Activated naive CD8-positive, alpha-beta T cell treated with anti-CD3 and anti-CD28 coated beads for 36 hours (primary cell): Measurements from ENCODE around the gene TAF11L10. TPM values are rescaled to one million over a fixed set of nuclear protein-coding genes. Genes with fewer than 3 reads are reported as not detected.
"Not testable (repeated sequence)": the region's sequence is repeated elsewhere in the genome, so short reads cannot be mapped to it uniquely, and the experiment has no call there.

ENCODE experiments used
- DNase-seq: peaks from one replicate; pipeline ENCODE4 v3.0.0; 2021
- H3K27ac Mint-ChIP-seq: one replicate; pipeline ENCODE4 v1.8.0; 2022; ENCODE audit warnings: mild to moderate bottlenecking, moderate library complexity, mixed read lengths
- H3K27me3 Mint-ChIP-seq: one replicate; pipeline ENCODE4 v1.8.0; 2022; ENCODE audit warnings: mild to moderate bottlenecking, mixed read lengths
- H3K36me3 Mint-ChIP-seq: one replicate; pipeline ENCODE4 v1.8.0; 2021; ENCODE audit warnings: mild to moderate bottlenecking, mixed read lengths
- H3K4me1 Mint-ChIP-seq: one replicate; pipeline ENCODE4 v1.8.0; 2021; ENCODE audit warnings: mixed read lengths
- H3K4me3 Mint-ChIP-seq: one replicate; pipeline ENCODE4 v1.8.0; 2022; ENCODE audit warnings: mild to moderate bottlenecking, moderate library complexity, mixed read lengths
- H3K9me3 Mint-ChIP-seq: one replicate; pipeline ENCODE4 v1.8.0; 2022; ENCODE audit warnings: mixed read lengths
- total RNA-seq, 2 experiments: library from RNA; stranded (reverse); gene quantifications; one replicate each; pipeline ENCODE4 v1.2.3, GENCODE V29; 2021

Gene TAF11L10
- not detected for total RNA-seq

GRCh38 chr5:17597728-17598127, at the start of gene TAF11L10:
Gene TAF11L10, minus strand, starts transcription at chr5:17597828.
- not testable (repeated sequence) for H3K27ac Mint-ChIP-seq, H3K27me3 Mint-ChIP-seq, DNase-seq, H3K9me3 Mint-ChIP-seq, H3K36me3 Mint-ChIP-seq, H3K4me1 Mint-ChIP-seq, H3K4me3 Mint-ChIP-seq

- H3K36me3 Mint-ChIP-seq: no peaks in the 10 kb centered on the region
- H3K27me3 Mint-ChIP-seq: no peaks in the 10 kb centered on the region
- DNase-seq: no peak
These were observed 36.5 kb upstream of the TAF11L10 start, which contains the start of gene TAF11L14 for GRCh38 chr5:17634160-17634559. Gene TAF11L14, plus strand, starts transcription at chr5:17634460.

GRCh38 chr5:17631788-17632187, 34.2 kb upstream of the TAF11L10 start, which contains the start of gene TAF11L13:
Gene TAF11L13, plus strand, starts transcription at chr5:17632088.
- H3K4me3 Mint-ChIP-seq: not testable (repeated sequence)

More at GRCh38 chr5:17634160-17634559, 36.5 kb upstream of the TAF11L10 start, which contains the start of gene TAF11L14:
- peaks cover 3% of the 10 kb centered on the region for H3K9me3 Mint-ChIP-seq
- H3K27ac Mint-ChIP-seq: no peak within 1 kb of the TSS
- H3K4me3 Mint-ChIP-seq: no peak within 1 kb of the TSS
- no peaks in the 10 kb centered on the region for H3K4me1 Mint-ChIP-seq

GRCh38 chr5:17625686-17626085, 28.1 kb upstream of the TAF11L10 start:
- peaks cover 1% of the 10 kb centered on the region for H3K9me3 Mint-ChIP-seq
- no peak overlapping the region for H3K4me3 Mint-ChIP-seq
- no peaks in the 10 kb centered on the region for H3K27me3 Mint-ChIP-seq
- H3K4me1 Mint-ChIP-seq: no peaks in the 10 kb centered on the region
- no peak overlapping the region for H3K27ac Mint-ChIP-seq
- DNase-seq: no peak
- H3K36me3 Mint-ChIP-seq: no peaks in the 10 kb centered on the region

More at GRCh38 chr5:17631788-17632187, 34.2 kb upstream of the TAF11L10 start, which contains the start of gene TAF11L13:
- H3K27me3 Mint-ChIP-seq, H3K36me3 Mint-ChIP-seq, DNase-seq, H3K4me1 Mint-ChIP-seq, H3K9me3 Mint-ChIP-seq: not testable (repeated sequence)
- peak within 1 kb of the TSS; percentile 51 for H3K27ac Mint-ChIP-seq

GRCh38 chr5:17620627-17621026, 23.0 kb upstream of the TAF11L10 start:
- H3K4me1 Mint-ChIP-seq: no peaks in the 10 kb centered on the region
- no peak overlapping the region for H3K27ac Mint-ChIP-seq
- H3K9me3 Mint-ChIP-seq: peaks cover 1% of the 10 kb centered on the region
- no peaks in the 10 kb centered on the region for H3K27me3 Mint-ChIP-seq
- H3K36me3 Mint-ChIP-seq: no peaks in the 10 kb centered on the region
- DNase-seq: no peak
- no peak overlapping the region for H3K4me3 Mint-ChIP-seq

GRCh38 chr5:17619354-17619753, 21.7 kb upstream of the TAF11L10 start:
- Mint-ChIP-seq H3K27me3 (no peaks in the 10 kb centered on the region), H3K9me3 (peaks cover 1% of the 10 kb centered on the region), H3K4me3 (no peak overlapping the region), H3K4me1 (no peaks in the 10 kb centered on the region), H3K27ac (no peak overlapping the region), H3K36me3 (no peaks in the 10 kb centered on the region)
- DNase-seq: no peak

- no peaks in the 10 kb centered on the region for H3K4me1 Mint-ChIP-seq
- no peaks in the 10 kb centered on the region for H3K36me3 Mint-ChIP-seq
- no peaks in the 10 kb centered on the region for H3K9me3 Mint-ChIP-seq
- no peaks in the 10 kb centered on the region for H3K27me3 Mint-ChIP-seq
- no peak overlapping the region for H3K27ac Mint-ChIP-seq
- no peak for DNase-seq
- H3K4me3 Mint-ChIP-seq: no peak overlapping the region
These were observed 17.4 kb upstream of the TAF11L10 start for GRCh38 chr5:17614872-17615605.

GRCh38 chr5:17610092-17610491, 12.5 kb upstream of the TAF11L10 start, which contains the start of gene TAF11L12:
Gene TAF11L12, plus strand, starts transcription at chr5:17610392.
- not testable (repeated sequence) for H3K4me3 Mint-ChIP-seq, H3K36me3 Mint-ChIP-seq, H3K9me3 Mint-ChIP-seq, H3K27ac Mint-ChIP-seq, H3K27me3 Mint-ChIP-seq, H3K4me1 Mint-ChIP-seq, DNase-seq

GRCh38 chr5:17607461-17607860, 9.8 kb upstream of the TAF11L10 start:
- H3K4me3 Mint-ChIP-seq, H3K27ac Mint-ChIP-seq, H3K27me3 Mint-ChIP-seq, H3K4me1 Mint-ChIP-seq, DNase-seq, H3K9me3 Mint-ChIP-seq, H3K36me3 Mint-ChIP-seq: not testable (repeated sequence)

- DNase-seq: no peak
- H3K9me3 Mint-ChIP-seq: peaks cover 2% of the 10 kb centered on the region
- no peaks in the 10 kb centered on the region for H3K36me3 Mint-ChIP-seq
- H3K4me1 Mint-ChIP-seq: no peaks in the 10 kb centered on the region
- no peaks in the 10 kb centered on the region for H3K27me3 Mint-ChIP-seq
- H3K4me3 Mint-ChIP-seq: no peak overlapping the region
- no peak overlapping the region for H3K27ac Mint-ChIP-seq
These were observed 7.3 kb upstream of the TAF11L10 start for GRCh38 chr5:17604951-17605350.

GRCh38 chr5:17603880-17604279, 6.3 kb upstream of the TAF11L10 start, which contains the start of gene TAF11L11:
Gene TAF11L11, plus strand, starts transcription at chr5:17604183.
- H3K4me3 Mint-ChIP-seq, H3K9me3 Mint-ChIP-seq, H3K36me3 Mint-ChIP-seq, H3K4me1 Mint-ChIP-seq, DNase-seq, H3K27me3 Mint-ChIP-seq, H3K27ac Mint-ChIP-seq: not testable (repeated sequence)

GRCh38 chr5:17594255-17594654, 3.4 kb downstream of the TAF11L10 start, which contains the start of gene TAF11L9:
Gene TAF11L9, minus strand, starts transcription at chr5:17594394.
- not testable (repeated sequence) for H3K4me1 Mint-ChIP-seq, H3K4me3 Mint-ChIP-seq, H3K27me3 Mint-ChIP-seq, H3K27ac Mint-ChIP-seq, H3K36me3 Mint-ChIP-seq, H3K9me3 Mint-ChIP-seq, DNase-seq

GRCh38 chr5:17590860-17591259, 6.8 kb downstream of the TAF11L10 start, which contains the start of gene TAF11L8:
Gene TAF11L8, minus strand, starts transcription at chr5:17590960.
- not testable (repeated sequence) for H3K4me1 Mint-ChIP-seq, H3K36me3 Mint-ChIP-seq, H3K27me3 Mint-ChIP-seq, H3K9me3 Mint-ChIP-seq, H3K27ac Mint-ChIP-seq, H3K4me3 Mint-ChIP-seq, DNase-seq

GRCh38 chr5:17585658-17586057, 12.0 kb downstream of the TAF11L10 start, which contains the start of gene TAF11L7:
Gene TAF11L7, minus strand, starts transcription at chr5:17585758.
- H3K4me1 Mint-ChIP-seq, H3K27ac Mint-ChIP-seq, H3K36me3 Mint-ChIP-seq, H3K4me3 Mint-ChIP-seq, DNase-seq, H3K27me3 Mint-ChIP-seq, H3K9me3 Mint-ChIP-seq: not testable (repeated sequence)
